ENCODE results near the gene NTNG1. TPM values are rescaled to one million over a fixed set of nuclear protein-coding genes. Genes with fewer than 3 reads are reported as not detected.

Gene NTNG1
- total RNA-seq, 1 donor from 2014 or later, result 1.1 TPM

GRCh38 chr1:107444302-107444701, 303.5 kb downstream of the NTNG1 start:
- H3K9me3 Mint-ChIP-seq (ENCODE audit: low read depth), result no peaks in the 10 kb centered on the region
- TF ChIP-seq CTCF (IDR thresholded peaks at IDR 0.05; ENCODE audit: unreplicated experiment), result no peak
- no peak overlapping the region for H3K27ac Mint-ChIP-seq
- H3K27me3 Mint-ChIP-seq, result no peaks in the 10 kb centered on the region
- no peak for DNase-seq (ENCODE audit: low spot score, unreplicated experiment)
- H3K4me1 Mint-ChIP-seq (ENCODE audit: low read depth), result no peaks in the 10 kb centered on the region
- no peaks in the 10 kb centered on the region for H3K36me3 Mint-ChIP-seq (ENCODE audit: insufficient read depth)
- no peak overlapping the region for H3K4me3 Mint-ChIP-seq (ENCODE audit: low read depth)

GRCh38 chr1:107449326-107449725, 308.5 kb downstream of the NTNG1 start:
- Mint-ChIP-seq H3K4me3 (ENCODE audit: low read depth) (no peak overlapping the region), H3K36me3 (ENCODE audit: insufficient read depth) (no peaks in the 10 kb centered on the region), H3K4me1 (ENCODE audit: low read depth) (no peaks in the 10 kb centered on the region), H3K27me3 (no peaks in the 10 kb centered on the region), H3K27ac (no peak overlapping the region), H3K9me3 (ENCODE audit: low read depth) (no peaks in the 10 kb centered on the region)
- no peak for DNase-seq (ENCODE audit: low spot score, unreplicated experiment)
- TF ChIP-seq CTCF (IDR thresholded peaks at IDR 0.05; ENCODE audit: unreplicated experiment), result no peak

GRCh38 chr1:107450899-107451664, 310.2 kb downstream of the NTNG1 start:
- no peaks in the 10 kb centered on the region for H3K4me1 Mint-ChIP-seq (ENCODE audit: low read depth)
- no peak overlapping the region for H3K4me3 Mint-ChIP-seq (ENCODE audit: low read depth)
- H3K27me3 Mint-ChIP-seq, result no peaks in the 10 kb centered on the region

GRCh38 chr1:107451715-107452114, 310.9 kb downstream of the NTNG1 start:
- Mint-ChIP-seq H3K36me3 (ENCODE audit: insufficient read depth) (no peaks in the 10 kb centered on the region), H3K9me3 (ENCODE audit: low read depth) (no peaks in the 10 kb centered on the region), H3K4me1 (ENCODE audit: low read depth) (no peaks in the 10 kb centered on the region), H3K27me3 (no peaks in the 10 kb centered on the region), H3K27ac (no peak overlapping the region), H3K4me3 (ENCODE audit: low read depth) (no peak overlapping the region)
- no peak for DNase-seq (ENCODE audit: low spot score, unreplicated experiment)
- no peak for TF ChIP-seq CTCF (IDR thresholded peaks at IDR 0.05; ENCODE audit: unreplicated experiment)

More at GRCh38 chr1:107450899-107451664, 310.2 kb downstream of the NTNG1 start:
- no peak overlapping the region for H3K27ac Mint-ChIP-seq
- TF ChIP-seq CTCF (IDR thresholded peaks at IDR 0.05; ENCODE audit: unreplicated experiment), result no peak
- DNase-seq (ENCODE audit: low spot score, unreplicated experiment), result no peak
- no peaks in the 10 kb centered on the region for H3K36me3 Mint-ChIP-seq (ENCODE audit: insufficient read depth)
- no peaks in the 10 kb centered on the region for H3K9me3 Mint-ChIP-seq (ENCODE audit: low read depth)

- Mint-ChIP-seq H3K9me3 (ENCODE audit: low read depth) (no peaks in the 10 kb centered on the region), H3K4me3 (ENCODE audit: low read depth) (no peak overlapping the region), H3K27ac (no peak overlapping the region), H3K27me3 (no peaks in the 10 kb centered on the region), H3K4me1 (ENCODE audit: low read depth) (no peaks in the 10 kb centered on the region), H3K36me3 (ENCODE audit: insufficient read depth) (no peaks in the 10 kb centered on the region)
- DNase-seq (ENCODE audit: low spot score, unreplicated experiment), result no peak
- no peak for TF ChIP-seq CTCF (IDR thresholded peaks at IDR 0.05; ENCODE audit: unreplicated experiment)
Observed at GRCh38 chr1:107454791-107455190, 314.0 kb downstream of the NTNG1 start.
